RCC 7860 (cell line): ENCODE results near the gene CFL2.
A peak's percentile ranks its signal among the peaks of the same experiment; 100 is the strongest.
"Not testable (repeated sequence)": the region's sequence is repeated elsewhere in the genome, so short reads cannot be mapped to it uniquely, and the experiment has no call there.

ENCODE experiments used
- DNase-seq: peaks from one replicate; pipeline ENCODE4 v3.0.0-alpha.2; 2015; ENCODE audit warnings: low spot score
- FAIRE-seq: peaks from 2 replicates; lab custom pipeline; 2012; peaks lifted over from hg19 to GRCh38; lab: Jason Lieb, UNC

CFL2 gene

DNA sequence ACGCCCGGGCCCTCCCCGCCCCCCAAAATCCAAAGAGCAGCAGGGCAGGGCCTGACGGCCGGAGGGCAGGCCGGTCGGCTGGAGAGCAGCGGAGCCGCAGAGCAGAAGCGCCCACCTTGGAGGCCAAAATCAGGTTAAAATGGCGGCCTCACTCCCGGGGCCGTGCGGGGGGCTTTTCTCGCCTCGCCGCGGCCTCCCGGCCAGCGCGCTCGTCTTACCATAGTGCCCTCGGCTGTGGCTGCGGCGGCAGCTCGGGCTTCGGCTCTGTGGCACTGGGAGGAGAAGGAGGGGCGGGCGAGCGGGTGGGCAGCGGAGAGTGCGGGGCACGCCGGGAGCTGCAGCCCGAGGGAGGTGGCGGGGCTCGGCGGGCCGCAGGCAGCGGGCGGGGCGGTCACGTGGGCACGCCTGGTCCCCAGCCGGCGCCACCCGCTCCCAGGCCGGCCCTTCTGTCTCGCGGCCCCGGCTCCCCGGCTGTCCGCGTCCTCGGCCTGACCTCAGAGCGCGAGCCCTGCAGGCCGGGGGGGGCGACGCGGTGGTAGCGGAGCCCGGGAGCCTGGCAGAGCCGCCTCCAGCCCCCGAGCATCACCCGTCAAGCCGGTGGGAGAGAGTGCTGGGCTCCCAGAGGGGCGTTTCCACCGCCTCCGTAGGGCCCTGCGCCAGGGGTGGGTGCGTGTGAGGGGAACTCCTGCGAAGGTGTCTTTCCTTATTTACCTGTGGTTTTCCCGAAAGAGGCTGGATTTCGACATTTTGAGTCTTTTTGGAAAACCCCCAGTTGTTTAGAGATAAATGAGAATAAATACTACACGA lies at the start of gene CFL2:
TSS of gene CFL2 (minus strand) at position 274 of the 807 bp plus-strand sequence. CDS start at position 221, 53 bp downstream.
- no peak for FAIRE-seq
- peak; percentile 44 for DNase-seq

DNA sequence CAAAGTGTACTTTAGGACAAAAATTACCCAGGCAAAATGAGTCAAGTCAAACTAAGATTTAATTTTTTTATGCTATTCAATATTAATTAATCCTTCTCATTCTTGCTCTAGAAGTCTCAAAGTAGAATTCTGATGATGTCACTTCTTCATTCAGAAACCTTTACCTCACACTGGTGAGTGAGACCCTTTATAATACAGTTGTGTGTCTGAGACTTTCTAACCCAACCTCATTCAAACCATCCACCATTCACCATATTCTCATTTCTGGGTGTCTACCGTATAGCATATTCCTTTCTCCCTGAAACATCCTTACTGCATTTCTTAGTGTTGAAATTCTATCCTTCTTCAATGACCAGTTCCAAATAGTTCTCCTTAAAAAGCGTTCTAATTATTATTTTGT lies 40.8 kb upstream of the CFL2 start:
- no peak for FAIRE-seq

DNA sequence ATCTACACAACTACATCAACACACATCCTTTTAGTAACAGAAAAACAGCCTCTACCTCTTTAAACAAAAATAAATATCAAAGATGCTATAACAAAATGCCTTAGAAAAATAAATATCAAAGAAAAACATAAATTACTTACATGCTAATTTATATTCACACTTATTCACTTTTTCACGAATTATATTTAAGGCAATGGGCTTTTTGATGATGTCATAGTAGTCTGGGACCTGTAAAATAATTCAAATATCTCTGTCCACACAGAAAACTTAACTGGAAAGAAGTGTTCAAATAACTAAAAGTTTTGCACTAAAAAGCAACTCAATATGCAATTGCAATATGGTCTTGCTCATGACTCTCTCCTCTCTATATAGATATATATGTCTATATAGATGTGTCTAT lies 40.3 kb upstream of the CFL2 start:
- FAIRE-seq, result no peak
- DNase-seq, result no peak

More for the DNA sequence above, 40.8 kb upstream of the CFL2 start:
- no peak for DNase-seq

DNA sequence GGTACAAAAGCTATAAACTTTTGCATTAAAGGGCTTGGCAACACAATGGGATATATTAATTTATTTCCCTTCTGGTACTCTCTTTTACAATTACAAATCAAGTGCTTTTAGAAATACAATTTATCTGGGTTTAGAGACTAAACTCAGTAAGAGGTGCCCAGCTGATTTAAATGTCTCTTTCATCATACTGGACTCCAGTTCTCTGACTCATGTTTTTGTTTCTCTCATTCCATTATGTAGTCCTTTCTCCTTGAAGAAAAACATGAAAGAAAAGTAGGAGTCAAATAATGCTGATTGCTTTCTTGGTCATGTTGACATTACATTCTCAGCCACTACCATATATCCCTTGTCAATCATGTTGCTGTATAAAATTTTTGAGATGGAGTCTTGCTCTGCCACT lies 36.3 kb upstream of the CFL2 start:
- no peak for FAIRE-seq

DNA sequence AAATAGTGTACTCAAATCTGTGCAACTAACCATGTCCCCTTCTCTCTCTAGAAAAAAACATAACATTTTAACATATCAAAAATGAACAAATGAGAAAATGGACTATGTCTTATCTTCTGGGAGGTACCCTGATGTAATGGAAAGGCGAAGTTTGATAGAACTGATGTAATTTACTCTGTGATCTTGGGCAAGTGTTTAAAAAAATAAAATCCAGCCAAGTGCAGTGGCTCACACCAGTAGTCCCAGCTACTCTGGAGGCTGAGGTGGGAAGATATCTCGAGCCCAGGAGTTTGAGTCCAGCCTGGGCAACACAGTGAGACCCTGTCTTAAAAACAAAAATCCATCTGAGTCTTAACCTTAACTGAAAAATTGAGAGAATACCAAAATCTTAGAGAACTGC lies 35.8 kb upstream of the CFL2 start:
- FAIRE-seq, result no peak
- no peak for DNase-seq

More for the DNA sequence above, 36.3 kb upstream of the CFL2 start:
- DNase-seq, result no peak

DNA sequence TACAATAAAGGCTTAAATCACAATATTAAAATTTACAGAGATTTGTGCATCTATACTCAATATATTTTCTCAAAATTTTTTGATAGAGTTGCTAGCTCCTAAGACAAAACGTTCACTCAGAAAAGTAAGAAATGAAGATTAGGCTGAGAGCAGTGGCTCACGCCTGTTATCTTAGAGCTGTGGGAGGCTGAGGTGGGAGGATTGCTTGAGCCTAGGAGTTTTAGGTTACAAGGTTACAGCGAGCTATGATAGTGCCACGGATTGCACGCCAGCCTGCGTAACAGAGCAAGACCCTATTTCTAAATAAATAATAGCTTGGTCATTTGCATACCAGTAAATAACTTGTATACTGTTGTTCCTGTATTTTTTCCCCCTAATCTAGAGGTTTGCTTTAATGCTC lies 35.0 kb upstream of the CFL2 start:
- FAIRE-seq (no peak), DNase-seq (no peak)

DNA sequence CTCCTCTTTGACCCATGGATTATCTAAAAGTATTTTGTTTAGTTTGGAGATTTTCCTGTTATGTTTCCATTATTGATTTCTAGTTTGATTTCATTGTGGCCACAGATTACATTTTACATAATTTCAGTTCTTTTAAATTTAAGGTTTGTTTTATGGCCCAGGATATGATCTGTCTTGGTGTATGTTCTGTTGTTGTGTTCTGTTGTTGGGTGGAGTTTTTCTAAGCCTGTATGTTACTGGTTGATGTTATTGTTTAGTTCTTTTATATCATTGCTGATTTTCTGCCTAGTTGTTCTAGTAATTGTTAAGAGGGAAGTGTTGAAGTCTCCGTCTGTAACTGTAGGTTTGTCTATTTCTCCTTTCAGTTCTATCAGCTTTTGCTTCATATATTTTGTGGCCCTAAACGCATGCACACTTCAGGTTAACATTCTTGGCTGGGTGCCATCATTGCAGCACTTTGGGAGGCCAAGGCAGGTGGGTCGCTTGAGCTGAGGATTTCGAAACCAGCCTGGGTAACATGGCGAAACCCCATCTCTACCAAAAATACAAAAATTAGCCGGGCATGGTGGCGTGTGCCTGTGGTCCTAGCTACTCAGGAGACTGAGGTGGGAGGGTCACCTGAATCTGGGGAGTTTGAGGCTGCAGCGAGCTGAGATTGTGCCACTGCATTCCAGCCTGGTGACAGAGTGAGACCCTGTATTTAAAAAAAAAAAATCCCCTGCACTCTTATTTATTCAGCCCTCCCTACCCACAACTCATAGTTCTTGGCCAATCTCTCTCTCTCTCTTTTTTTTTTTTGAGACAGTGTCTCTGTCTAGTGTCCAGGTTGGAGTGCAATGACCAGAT lies 28.1 kb upstream of the CFL2 start:
- DNase-seq, result no peak

DNA sequence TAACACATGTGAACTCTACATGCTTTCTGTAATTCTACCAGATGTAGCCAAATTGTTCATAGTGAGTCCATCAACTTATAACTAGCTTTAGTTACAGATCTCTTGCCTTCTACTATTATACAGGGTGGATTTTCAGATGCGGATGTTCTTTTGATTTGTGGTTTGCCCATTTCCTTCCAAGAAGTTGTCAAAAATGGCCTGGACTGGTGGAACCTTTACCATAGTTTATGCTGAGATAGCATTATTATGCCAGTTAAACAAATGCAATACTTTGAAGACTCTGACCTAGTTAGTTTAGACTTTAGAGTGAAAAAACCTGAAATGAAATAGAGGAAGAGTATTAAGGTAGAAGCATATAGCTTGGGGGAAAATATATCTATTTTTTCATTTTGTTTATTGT lies 27.4 kb upstream of the CFL2 start:
- no peak for DNase-seq
- no peak for FAIRE-seq

More for the DNA sequence above, 28.1 kb upstream of the CFL2 start:
- FAIRE-seq, result no peak

DNA sequence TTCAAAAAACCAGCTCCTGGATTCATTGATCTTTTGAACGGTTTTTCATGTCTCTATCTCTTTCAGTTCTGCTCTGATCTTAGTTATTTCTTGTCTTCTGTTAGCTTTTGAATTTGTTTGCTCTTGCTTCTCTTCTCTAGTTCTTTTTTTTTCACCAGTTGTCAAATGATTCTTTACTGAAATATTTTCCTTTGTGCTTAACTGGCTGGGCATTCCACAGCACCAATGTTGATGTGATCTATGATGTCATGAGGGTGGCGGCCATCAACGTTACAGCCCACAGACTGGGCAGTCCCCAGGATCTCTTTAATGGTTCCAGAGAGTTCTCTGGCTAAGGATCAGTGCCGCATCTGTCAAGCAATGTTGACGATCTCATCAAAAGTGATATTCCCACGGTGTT lies 25.7 kb upstream of the CFL2 start:
- FAIRE-seq, DNase-seq: not testable (repeated sequence)

DNA sequence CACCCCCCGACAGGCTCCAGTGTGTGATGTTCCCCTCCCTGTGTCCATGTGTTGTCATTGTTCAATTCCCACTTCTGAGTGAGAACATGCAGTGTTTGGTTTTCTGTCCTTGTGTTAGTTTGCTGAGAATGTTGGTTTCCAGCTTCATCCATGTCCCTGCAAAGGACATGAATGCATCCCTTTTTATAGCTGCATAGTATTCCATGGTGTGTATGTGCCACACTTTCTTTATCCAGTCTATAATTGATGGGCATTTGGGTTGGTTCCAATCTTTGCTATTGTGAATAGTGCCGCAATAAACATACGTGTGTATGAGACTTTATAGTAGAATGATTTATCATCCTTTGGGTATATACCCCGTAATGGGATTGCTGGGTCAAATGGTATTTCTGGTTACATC lies 22.7 kb upstream of the CFL2 start:
- FAIRE-seq, DNase-seq: not testable (repeated sequence)

DNA sequence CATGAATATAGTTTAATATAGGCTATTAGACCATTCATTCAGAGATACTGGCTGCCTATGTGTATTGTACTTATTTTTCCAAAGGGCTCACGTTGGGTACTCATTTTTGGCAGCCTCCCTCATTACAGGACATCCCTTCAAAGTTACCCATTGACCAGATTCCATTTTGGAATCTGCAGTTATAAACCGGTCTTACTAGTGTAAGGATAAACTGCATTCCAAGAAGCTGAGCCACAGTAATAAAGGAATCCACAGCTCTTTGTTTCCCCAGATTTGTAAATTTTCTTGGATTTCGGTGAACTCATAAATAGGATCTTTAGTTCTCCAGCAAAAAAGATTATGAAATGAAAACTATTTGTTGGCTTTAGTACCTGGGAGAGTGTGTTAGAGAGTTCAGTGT lies 18.9 kb upstream of the CFL2 start:
- DNase-seq (peak; percentile 15), FAIRE-seq (no peak)

DNA sequence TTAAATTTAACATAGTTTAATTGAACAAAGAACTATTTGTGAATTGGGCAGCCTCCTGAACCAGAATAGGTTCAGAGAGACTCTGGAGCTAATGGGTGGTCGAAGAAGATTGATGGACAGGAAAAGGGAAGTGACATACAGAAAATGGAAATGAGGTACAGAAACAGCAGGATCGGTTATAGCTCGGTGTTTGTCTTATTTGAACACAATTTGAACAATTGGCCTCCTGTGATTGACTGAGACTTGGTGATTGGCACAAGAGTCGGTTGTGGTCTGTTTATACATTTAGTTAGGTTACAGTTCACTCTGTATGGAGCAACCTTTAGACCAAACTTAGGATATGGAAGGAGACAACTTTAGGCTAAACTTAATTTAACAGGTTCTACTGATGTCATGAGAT lies 18.4 kb upstream of the CFL2 start:
- FAIRE-seq (no peak), DNase-seq (no peak)

DNA sequence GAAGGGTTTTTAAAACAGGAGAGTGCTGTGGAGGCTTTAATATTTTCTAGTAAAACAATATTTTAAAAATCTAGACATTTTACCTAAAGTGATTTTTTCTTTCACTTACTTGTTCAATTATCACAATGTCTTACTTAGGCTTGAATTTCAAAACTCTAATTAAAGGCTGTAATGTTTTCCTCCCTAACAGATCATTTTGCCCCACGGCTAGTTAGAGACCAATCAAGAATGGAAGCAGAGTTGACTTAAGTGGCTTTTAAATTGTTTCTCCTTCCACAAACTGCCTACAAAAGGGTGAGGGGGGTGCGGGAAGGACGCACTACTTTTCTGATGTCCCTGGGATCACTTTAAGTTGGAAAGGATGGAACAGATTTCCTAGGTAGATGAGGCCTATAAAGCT lies 9.5 kb upstream of the CFL2 start:
- FAIRE-seq (no peak), DNase-seq (no peak)

DNA sequence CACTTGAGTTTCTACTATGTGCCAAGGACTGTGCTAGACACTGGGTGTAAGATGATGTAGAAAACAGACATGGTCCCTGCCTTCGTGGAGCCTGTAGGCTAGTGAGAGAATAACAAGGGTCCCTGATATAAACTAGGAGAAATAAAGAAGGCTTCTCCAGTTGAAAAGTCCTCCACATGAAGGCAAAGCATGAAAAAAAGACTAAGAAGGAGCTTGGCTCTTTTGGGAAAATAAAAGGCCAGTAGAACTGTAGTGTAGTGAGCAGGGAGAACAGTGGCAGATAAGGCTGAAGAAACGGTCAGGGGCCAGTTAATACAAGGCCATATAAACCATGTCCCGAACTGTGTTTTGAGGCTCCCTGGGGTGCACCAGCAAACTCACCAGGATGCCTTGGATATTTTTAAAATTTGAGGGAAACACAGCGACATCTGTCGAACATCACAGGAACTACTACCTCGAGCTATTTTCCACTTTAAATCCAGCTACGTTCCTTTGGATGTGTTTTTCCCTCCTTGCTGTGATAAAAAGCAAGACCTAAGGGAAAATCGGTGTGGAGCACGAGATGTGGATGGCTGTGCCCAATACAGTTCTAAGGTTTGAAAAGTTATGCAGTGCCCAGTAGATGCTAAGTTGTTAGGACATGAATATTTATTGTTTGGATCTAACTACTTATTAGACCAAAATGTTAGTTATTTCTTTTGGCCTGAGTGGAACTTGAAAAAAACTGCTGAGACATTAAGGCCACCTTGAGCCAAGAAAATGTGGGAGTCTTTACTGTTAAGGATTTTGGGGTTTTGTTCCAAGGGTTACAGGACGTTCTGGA lies 8.5 kb upstream of the CFL2 start:
- FAIRE-seq (no peak), DNase-seq (peak; percentile 15)

DNA sequence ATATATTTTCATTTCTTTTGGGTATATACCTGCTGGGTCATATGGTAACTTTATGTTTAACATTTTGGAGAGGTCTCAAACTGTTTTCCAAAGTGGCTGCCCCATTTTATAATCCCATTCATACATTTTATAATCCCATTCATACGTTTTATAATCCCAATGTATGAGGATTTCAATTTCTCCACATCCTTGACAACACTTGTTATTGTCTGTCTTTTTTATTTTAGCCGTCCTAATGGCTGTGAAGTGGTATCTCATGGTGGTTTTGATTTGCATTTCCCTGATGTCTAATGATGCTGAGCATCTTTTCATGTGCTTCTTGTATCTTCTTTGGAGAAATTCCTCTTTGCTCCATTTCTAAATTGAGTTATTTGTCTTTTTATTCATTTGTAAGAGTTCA lies 6.7 kb upstream of the CFL2 start:
- FAIRE-seq, result no peak

DNA sequence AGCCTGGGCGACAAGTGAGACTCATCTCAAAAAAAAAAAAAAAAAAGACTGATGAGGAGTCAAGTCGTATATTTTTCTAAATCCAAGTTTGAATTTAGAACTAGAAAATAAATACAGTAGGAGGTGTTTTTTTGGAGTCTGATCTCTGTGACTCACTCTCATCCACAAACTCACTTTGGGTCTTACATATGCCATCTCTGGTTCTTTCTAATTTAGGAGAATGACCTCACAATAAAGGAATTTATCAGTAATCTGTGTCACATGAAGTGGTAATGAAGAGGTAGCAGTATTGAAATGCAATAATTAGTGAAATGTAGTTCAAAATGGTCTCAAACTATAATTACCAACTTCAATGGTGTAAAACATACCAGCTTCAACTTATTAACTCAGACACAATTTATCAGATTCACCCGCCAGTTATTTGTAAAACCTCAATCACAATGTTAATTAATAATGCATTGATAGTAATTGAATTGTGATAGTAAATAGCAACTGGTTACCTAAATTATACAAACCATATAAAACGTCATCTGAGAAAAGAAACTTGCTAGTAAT lies 4.4 kb upstream of the CFL2 start:
- DNase-seq (peak; percentile 13), FAIRE-seq (no peak)

More for the DNA sequence above, 6.7 kb upstream of the CFL2 start:
- DNase-seq, result no peak

DNA sequence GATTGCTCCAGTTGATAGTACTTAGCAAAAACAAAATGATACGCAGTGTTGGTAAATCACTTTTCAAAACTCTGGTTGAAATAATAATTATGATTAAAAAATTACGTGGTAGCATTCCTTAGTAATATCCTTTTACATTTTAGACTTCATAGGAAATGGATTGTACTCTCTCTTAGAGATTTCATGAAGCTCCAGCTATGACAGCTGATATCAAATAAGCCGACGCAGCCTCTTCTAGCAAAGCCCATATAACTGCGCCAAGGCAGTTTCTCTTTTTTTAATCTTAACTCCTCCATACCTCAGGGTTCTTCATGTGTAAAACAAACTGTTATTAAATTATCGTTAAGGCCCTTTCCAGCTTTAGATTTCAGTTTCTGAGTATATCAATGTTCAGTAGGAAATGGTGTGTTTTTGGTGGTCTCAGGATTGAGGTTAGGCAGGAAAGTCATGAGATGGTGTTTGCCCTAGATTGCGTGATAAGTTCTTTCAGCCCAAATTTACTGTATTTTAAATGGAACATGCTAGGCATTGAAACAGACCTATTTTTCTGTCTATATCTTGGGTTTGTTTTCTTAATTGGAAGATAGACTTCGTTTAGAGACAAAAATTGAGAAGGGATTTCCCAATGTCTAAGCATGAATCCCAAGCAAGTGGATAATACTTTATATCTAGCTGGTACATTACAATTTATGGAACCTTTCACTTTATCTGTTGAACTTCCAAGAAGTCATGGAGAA lies 902 bp upstream of the CFL2 start:
- DNase-seq (no peak), FAIRE-seq (no peak)

DNA sequence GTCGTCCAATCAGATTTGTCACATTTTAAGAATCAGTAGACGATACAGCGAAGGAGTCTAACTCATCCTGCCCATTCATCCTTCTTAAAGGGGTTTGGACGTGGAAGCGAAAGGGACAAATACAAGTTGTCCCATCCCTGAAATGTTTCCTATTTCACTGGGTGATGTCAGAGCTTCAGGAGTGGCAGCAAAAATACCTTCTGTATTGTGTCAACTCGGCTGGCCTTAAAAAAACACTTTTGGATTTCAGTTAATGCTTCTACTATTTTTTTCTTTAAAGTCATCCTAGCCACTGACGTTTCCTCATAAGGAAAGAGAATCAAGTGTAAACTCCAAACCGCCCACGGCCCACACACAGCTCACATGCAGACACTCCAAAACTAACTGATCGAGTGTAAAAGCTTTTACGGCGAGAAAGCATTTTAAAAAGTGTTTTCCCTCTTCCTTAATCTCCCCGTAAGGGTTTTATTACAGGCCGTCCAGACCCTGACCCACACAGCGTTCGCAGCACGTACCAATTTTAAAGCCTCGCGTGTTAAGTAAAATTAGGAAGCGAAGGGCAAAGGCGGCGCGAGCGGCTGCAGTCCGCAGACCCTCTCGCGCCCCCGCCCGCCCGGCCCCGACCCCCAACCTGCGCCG lies 593 bp downstream of the CFL2 start:
- peak; percentile 32 for DNase-seq
- no peak for FAIRE-seq

DNA sequence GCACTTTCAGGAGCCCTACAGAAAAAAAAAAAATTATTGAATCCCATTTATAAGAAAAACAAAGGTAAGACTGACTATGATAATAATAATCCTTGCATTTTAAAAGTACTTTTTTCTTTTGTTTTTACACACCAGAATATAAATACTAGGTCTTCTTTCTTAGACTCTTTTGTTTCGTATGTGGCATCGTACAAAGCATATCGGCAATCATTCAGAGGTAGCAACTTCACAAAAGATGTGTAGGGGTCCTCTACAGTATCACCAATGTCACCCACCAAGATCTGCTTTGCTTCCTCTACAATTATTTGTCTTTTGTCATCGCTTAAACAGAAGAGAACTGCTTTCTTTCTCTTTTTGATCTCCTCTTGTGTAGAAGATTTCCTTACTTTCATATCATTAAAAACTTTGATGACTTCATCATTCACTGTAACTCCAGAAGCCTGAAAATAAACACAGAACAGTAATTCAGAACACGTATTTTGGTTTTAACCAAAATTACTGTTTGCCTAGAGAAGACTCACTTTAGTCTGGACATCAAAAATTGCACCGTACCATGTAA lies 1.2 kb downstream of the CFL2 start:
- DNase-seq (no peak), FAIRE-seq (no peak)
